Gastroesophageal sphincter (tissue), 4 donors: Measurements from ENCODE around the gene TMEM170B. TPM values are rescaled to one million over a fixed set of nuclear protein-coding genes. Genes with fewer than 3 reads are reported as not detected.

Experiments
- ATAC-seq: fragments of 150-250 bp; one replicate; pipeline ENCODE4 v1.9.1; 2016; ENCODE audit warnings: mild to moderate bottlenecking, moderate library complexity
- H3K27ac ChIP-seq, 4 donors: fragments of 200-600 bp; sonication (generic) in 3 of 4; 1 replicate in 3 of 4; 2 replicates in 1 of 4; pipeline ENCODE4 v1.5.1; 2016 to 2019
- H3K27me3 ChIP-seq: fragments of 200-600 bp; sonication (generic); one replicate; pipeline ENCODE4 v1.5.1; 2019
- H3K36me3 ChIP-seq, 2 donors: fragments of 200-600 bp; sonication (generic); one replicate each; pipeline ENCODE4 v1.5.1; 2019; ENCODE audit warnings: control low read depth in 1 of 2
- H3K4me1 ChIP-seq, 3 donors: fragments of 200-600 bp; sonication (generic); 1 replicate in 2 of 3; 2 replicates in 1 of 3; pipeline ENCODE4 v1.5.1; 2016 to 2019; ENCODE audit warnings: control low read depth in 2 of 3
- H3K4me3 ChIP-seq, 2 donors: fragments of 200-600 bp; sonication (generic); one replicate each; pipeline ENCODE4 v1.5.1; 2019; ENCODE audit warnings: mild to moderate bottlenecking in 1 of 2, moderate library complexity in 1 of 2
- H3K9me3 ChIP-seq, 3 donors: fragments of 200-600 bp; sonication (generic); one replicate each; pipeline ENCODE4 v1.5.1; 2017 to 2019; ENCODE audit warnings: control low read depth in 2 of 3
- EP300 ChIP-seq: sonication (generic); formaldehyde crosslinking; IDR thresholded peaks from one replicate; pipeline ENCODE4 v1.6.1; 2017; ENCODE audit warnings: antibody characterized with exemption, mild to moderate bottlenecking
- POLR2A ChIP-seq, 2 donors: fragments of 450-650 bp; IDR thresholded peaks; one replicate each; pipeline ENCODE4 v1.6.1; 2017; ENCODE audit warnings: antibody characterized with exemption in 2 of 2, mild to moderate bottlenecking in 2 of 2, moderate library complexity in 1 of 2
- POLR2AphosphoS5 ChIP-seq: sonication (generic); formaldehyde crosslinking; IDR thresholded peaks from one replicate; pipeline ENCODE4 v1.6.1; 2017; ENCODE audit warnings: antibody characterized with exemption
- whole genome bisulfite sequencing, 2 donors: methylation state at CpG; one replicate each; pipeline ENCODE4 v1.1.5; 2018; ENCODE audit warnings: low coverage in 1 of 2; 5-methylcytosine and 5-hydroxymethylcytosine counted together
- total RNA-seq, 4 donors: library from RNA; depleted of rRNA; stranded (reverse); fragments of >200 nt; gene quantifications; one replicate each; pipeline ENCODE4 v1.1.0, GENCODE V29; 2016
- TF ChIP-seq, protein P1 (sequence below), 4 experiments: fragments of 200-600 bp in 2 of 4; fragments of 450-650 bp in 2 of 4; sonication (generic) in 1 of 4; IDR thresholded peaks; one replicate each; pipeline ENCODE4 v1.5.1; 2017 to 2019; ENCODE audit warnings: antibody characterized with exemption in 4 of 4, mild to moderate bottlenecking in 2 of 4, moderate library complexity in 2 of 4

The TMEM170B gene
- total RNA-seq, 4 donors from 2014 or later = 8.0 to 8.6 (median 8.3) TPM

DNA sequence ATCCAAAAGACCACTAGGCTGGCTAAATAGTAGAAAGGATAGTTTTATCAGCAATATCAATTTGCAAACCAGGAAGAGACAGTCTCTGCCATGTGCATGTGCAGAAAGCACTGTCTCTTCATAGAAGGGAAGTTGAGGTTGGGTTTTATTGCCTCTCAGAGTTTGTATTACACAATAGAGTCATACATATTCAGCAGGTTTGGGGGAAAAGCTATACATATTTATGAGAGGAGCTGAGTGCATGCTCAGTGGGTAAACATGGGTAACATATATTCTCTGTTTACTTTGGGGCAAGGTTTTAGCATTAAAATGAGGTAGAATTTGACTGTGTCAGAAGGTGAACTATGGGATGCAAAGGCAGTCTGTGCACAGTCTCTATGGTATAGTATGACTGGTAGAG, 14.9 kb downstream of the TMEM170B start:
- TF ChIP-seq POLR2AphosphoS5 (no peak), POLR2A (IDR thresholded peaks at IDR 0.05) (no peak), EP300 (no peak)
- TF ChIP-seq, protein P1, sequence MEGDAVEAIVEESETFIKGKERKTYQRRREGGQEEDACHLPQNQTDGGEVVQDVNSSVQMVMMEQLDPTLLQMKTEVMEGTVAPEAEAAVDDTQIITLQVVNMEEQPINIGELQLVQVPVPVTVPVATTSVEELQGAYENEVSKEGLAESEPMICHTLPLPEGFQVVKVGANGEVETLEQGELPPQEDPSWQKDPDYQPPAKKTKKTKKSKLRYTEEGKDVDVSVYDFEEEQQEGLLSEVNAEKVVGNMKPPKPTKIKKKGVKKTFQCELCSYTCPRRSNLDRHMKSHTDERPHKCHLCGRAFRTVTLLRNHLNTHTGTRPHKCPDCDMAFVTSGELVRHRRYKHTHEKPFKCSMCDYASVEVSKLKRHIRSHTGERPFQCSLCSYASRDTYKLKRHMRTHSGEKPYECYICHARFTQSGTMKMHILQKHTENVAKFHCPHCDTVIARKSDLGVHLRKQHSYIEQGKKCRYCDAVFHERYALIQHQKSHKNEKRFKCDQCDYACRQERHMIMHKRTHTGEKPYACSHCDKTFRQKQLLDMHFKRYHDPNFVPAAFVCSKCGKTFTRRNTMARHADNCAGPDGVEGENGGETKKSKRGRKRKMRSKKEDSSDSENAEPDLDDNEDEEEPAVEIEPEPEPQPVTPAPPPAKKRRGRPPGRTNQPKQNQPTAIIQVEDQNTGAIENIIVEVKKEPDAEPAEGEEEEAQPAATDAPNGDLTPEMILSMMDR (IDR thresholded peaks at IDR 0.05) = no peak
- no peak for ATAC-seq

DNA sequence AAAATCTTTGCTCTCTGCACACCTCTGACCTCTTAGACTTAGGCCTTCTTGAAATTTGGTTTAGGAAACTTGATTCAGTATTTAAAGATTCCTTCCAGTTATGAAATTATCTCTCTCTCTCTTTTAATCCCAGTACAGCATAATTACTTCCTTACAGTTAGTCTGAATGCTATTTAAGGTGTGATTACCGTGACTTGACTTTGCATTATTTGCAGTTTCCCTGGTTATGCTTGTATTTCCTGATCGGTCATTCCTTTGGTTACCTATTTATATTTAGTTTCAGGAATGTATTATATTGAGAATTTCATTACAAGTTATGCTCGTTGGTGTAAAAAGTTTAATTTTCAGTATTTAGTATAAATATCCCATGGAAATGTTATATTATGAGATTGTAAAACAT, 16.3 kb downstream of the TMEM170B start:
- WGBS, 2 donors = 75 to 89% methylated on average over 3 of the region's 3 CpGs
- H3K36me3 ChIP-seq = no peaks in the 10 kb centered on the region
- H3K27ac ChIP-seq = no peak overlapping the region
- no peaks in the 10 kb centered on the region for H3K27me3 ChIP-seq
- no peak overlapping the region for H3K4me3 ChIP-seq
- TF ChIP-seq EP300 = no peak
- no peak for TF ChIP-seq POLR2AphosphoS5
- no peak for TF ChIP-seq POLR2A (IDR thresholded peaks at IDR 0.05)
- TF ChIP-seq, protein P1 (IDR thresholded peaks at IDR 0.05) = no peak
- ATAC-seq = no peak
- H3K9me3 ChIP-seq = no peaks in the 10 kb centered on the region
- H3K4me1 ChIP-seq = no peaks in the 10 kb centered on the region

More for the DNA sequence above, 14.9 kb downstream of the TMEM170B start:
- H3K27me3 ChIP-seq = no peaks in the 10 kb centered on the region
- no peak overlapping the region for H3K27ac ChIP-seq
- no peaks in the 10 kb centered on the region for H3K4me1 ChIP-seq
- H3K9me3 ChIP-seq = no peaks in the 10 kb centered on the region
- H3K36me3 ChIP-seq = no peaks in the 10 kb centered on the region
- no peak overlapping the region for H3K4me3 ChIP-seq

DNA sequence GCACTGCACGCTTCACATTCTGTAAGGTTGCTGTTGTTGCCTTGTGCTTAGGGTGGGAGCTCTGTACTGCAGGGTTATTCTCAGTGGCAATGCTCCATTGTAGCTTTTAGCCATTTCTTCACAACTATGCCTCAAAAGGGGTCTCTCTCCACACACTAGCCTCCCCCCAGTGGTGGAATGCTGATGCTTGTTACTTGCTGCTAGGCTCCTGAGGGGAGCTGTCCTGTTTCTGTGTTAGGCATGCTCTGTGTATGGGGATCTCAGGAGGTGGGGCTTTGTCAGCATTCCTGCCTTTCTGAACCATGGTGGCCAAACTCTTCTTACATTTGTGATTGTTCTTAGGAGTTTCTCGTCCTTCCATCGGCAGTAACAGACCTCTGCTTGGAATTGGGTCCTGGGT, 18.8 kb downstream of the TMEM170B start:
- TF ChIP-seq POLR2A (IDR thresholded peaks at IDR 0.05) (no peak), POLR2AphosphoS5 (no peak), EP300 (no peak)
- TF ChIP-seq, protein P1 (IDR thresholded peaks at IDR 0.05) = no peak
- ATAC-seq = no peak
- H3K27me3 ChIP-seq = no peaks in the 10 kb centered on the region
- WGBS, 2 donors = 83 to 94% methylated on average over 1 to 3 of the region's 3 CpGs
- H3K27ac ChIP-seq = no peak overlapping the region
- H3K4me1 ChIP-seq = no peaks in the 10 kb centered on the region
- no peaks in the 10 kb centered on the region for H3K9me3 ChIP-seq
- H3K36me3 ChIP-seq = no peaks in the 10 kb centered on the region
- H3K4me3 ChIP-seq = no peak overlapping the region

DNA sequence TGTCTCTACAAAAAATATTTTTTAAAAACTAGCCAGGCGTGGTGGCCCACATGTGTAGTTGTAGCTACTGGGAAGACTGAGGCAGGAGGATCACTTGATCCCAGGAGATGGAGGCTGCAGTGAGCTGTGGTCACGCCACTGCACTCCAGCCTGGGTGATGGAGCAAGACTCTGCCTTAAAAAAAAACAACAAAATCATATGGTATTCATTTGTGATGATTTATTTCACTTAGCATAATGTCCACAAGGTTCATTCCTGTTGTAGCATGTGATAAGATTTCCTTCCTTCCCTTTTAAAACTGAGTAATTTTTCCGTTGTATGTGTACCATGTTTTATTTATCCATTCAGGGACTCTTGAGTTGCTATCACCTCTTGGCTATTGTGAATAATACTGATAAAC, 26.2 kb downstream of the TMEM170B start:
- WGBS, 2 donors = 80 to 86% methylated on average over 2 to 3 of the region's 3 CpGs

DNA sequence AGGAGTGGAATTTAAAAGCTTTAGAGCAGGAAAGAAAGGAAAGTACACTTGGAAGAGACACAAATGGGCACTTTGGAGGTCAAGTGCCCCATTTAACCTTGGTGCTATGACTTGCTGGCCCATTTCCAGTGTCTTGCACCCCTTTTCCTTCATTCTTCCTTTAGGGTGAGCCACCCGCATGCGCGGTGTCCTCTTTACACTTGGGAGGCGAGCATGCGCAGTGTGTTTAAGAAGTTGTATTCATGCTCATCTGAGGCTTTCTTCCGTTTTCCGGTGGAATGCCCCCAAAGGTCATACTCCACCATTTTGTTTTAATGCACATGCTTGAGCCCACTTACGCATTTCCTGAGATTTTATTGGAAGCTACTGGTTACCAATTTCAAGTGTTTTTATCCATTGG, 29.1 kb downstream of the TMEM170B start:
- peaks cover 0 to 17% of the 10 kb centered on the region in 2 donors for H3K36me3 ChIP-seq
- H3K27me3 ChIP-seq = no peaks in the 10 kb centered on the region
- no peak overlapping the region for H3K27ac ChIP-seq
- no peaks in the 10 kb centered on the region for H3K9me3 ChIP-seq
- 86 to 94% methylated on average over 4 to 8 of the region's 8 CpGs for WGBS, 2 donors
- ATAC-seq = no peak
- no peaks in the 10 kb centered on the region for H3K4me1 ChIP-seq
- no peak overlapping the region for H3K4me3 ChIP-seq
- TF ChIP-seq POLR2A (IDR thresholded peaks at IDR 0.05) (no peak), EP300 (no peak)

More for the DNA sequence above, 26.2 kb downstream of the TMEM170B start:
- H3K4me3 ChIP-seq = no peak overlapping the region
- H3K27ac ChIP-seq = no peak overlapping the region
- no peaks in the 10 kb centered on the region for H3K27me3 ChIP-seq
- ATAC-seq = no peak
- H3K9me3 ChIP-seq = no peaks in the 10 kb centered on the region
- peaks cover 0 to 17% of the 10 kb centered on the region in 2 donors for H3K36me3 ChIP-seq
- no peaks in the 10 kb centered on the region for H3K4me1 ChIP-seq
- TF ChIP-seq POLR2AphosphoS5 = no peak
- TF ChIP-seq POLR2A (IDR thresholded peaks at IDR 0.05) = no peak
- TF ChIP-seq, protein P1 (IDR thresholded peaks at IDR 0.05) = no peak
- TF ChIP-seq EP300 = no peak
